Calu3 (cell line): Measurements from ENCODE around the gene ARL15. TPM values are rescaled to one million over a fixed set of nuclear protein-coding genes. Genes with fewer than 3 reads are reported as not detected.

Experiments used
- BruUV-seq: library from RNA; stranded (reverse); fragments of 400-500 nt; replicated peaks from 2 replicates; lab custom pipeline; 2021; lab: Mats Ljungman, UMichigan
- CTCF ChIA-PET: fragments of 300-600 bp; sonication (Branson Sonifier 250); formaldehyde crosslinking; loops from one replicate; lab custom pipeline; 2022; ENCODE audit warnings: antibody characterized with exemption; lab: Charles Lee
- DNase-seq: peaks from one replicate; pipeline ENCODE4 v3.0.0; 2022
- H3K27ac Mint-ChIP-seq: one replicate; pipeline ENCODE4 v1.8.0; 2022; ENCODE audit warnings: mixed read lengths; ENCODE audit not compliant: unreplicated experiment
- H3K27me3 Mint-ChIP-seq: one replicate; pipeline ENCODE4 v1.8.0; 2022; ENCODE audit warnings: mixed read lengths; ENCODE audit not compliant: unreplicated experiment
- H3K36me3 Mint-ChIP-seq: one replicate; pipeline ENCODE4 v1.8.0; 2022; ENCODE audit warnings: mild to moderate bottlenecking, moderate library complexity, mixed read lengths; ENCODE audit not compliant: insufficient read depth, unreplicated experiment
- H3K4me1 Mint-ChIP-seq: one replicate; pipeline ENCODE4 v1.8.0; 2022; ENCODE audit warnings: mild to moderate bottlenecking, low read depth, mixed read lengths; ENCODE audit not compliant: unreplicated experiment
- H3K4me3 Mint-ChIP-seq: one replicate; pipeline ENCODE4 v1.8.0; 2022; ENCODE audit warnings: mild to moderate bottlenecking, low read depth, moderate library complexity, mixed read lengths; ENCODE audit not compliant: unreplicated experiment
- H3K9me3 Mint-ChIP-seq: one replicate; pipeline ENCODE4 v1.8.0; 2022; ENCODE audit warnings: low read depth, mixed read lengths; ENCODE audit not compliant: unreplicated experiment
- CTCF ChIP-seq: fragments of 200-600 bp; IDR thresholded peaks from one replicate; pipeline ENCODE4 v1.8.0; 2022; ENCODE audit warnings: antibody characterized with exemption; ENCODE audit not compliant: unreplicated experiment
- intact Hi-C: fragments of 100-400 bp; cut with micrococcal nuclease; formaldehyde crosslinking; loops from one replicate; pipeline ENCODE4 v1.10.0; 2022; ENCODE audit not compliant: unreplicated experiment
- total RNA-seq: library from RNA; stranded (reverse); gene quantifications from 2 replicates; pipeline ENCODE4 v1.2.3, GENCODE V29; 2022

Gene ARL15
- total RNA-seq, 1 experiment from 2014 or later: 15.1 TPM

DNA sequence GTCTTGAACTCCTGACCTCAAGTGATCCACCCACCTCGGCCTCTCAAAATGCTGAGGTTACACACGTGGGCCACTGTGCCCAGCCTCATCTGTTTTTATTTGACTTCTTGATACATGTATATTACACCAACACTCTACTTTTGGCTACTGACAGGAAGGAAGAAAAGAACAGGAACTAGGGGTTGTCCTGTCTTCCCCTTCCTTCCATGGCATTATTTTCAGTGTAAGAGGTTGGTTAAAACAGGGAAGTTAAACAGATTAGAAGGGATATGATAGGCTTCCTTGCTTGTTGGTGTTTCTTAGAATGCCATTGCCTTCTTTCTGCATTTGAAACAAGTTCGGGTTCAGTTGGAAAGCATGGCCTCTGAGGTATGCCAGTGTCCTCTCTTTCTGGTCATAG lies 437.1 kb downstream of the ARL15 start:
- no peaks in the 10 kb centered on the region for H3K9me3 Mint-ChIP-seq
- no peak for DNase-seq
- no peak overlapping the region for H3K27ac Mint-ChIP-seq
- no peaks in the 10 kb centered on the region for H3K4me1 Mint-ChIP-seq
- no peaks in the 10 kb centered on the region for H3K36me3 Mint-ChIP-seq
- H3K27me3 Mint-ChIP-seq: no peaks in the 10 kb centered on the region
- no peak for TF ChIP-seq CTCF
- intact Hi-C loops: loop anchor here (5.0 kb wide), 2 partner anchors 396 to 611 kb away; no protein-coding TSS in a partner anchor
- BruUV-seq: no TSS peak
- no peak overlapping the region for H3K4me3 Mint-ChIP-seq
- CTCF ChIA-PET: no interaction called here

DNA sequence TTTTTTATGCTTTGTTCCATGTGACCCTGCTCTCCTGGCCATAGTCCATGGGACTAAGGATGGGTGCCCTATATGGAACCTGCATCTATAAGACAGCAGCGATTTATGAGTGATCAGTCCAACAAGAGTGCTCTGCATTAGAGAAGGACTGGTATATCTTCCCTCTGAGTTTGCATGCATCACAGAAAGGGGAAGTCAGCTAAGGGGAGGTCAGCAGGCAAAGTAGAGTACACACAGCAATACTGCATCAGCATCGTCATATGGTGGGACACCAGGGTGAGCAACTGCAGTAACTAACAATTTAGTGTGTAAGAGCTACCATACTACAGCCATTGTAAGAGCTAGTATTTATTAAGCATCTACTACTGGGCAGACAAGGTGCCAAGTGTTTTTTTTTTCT lies 438.6 kb downstream of the ARL15 start:
- no peak for TF ChIP-seq CTCF
- Mint-ChIP-seq H3K9me3 (no peaks in the 10 kb centered on the region), H3K4me3 (no peak overlapping the region), H3K27ac (no peak overlapping the region), H3K4me1 (no peaks in the 10 kb centered on the region), H3K27me3 (no peaks in the 10 kb centered on the region), H3K36me3 (no peaks in the 10 kb centered on the region)
- intact Hi-C loops: loop anchor here (2.0 to 5.0 kb wide), 3 partner anchors 345 to 609 kb away; no protein-coding TSS in a partner anchor
- BruUV-seq: no TSS peak
- no peak for DNase-seq
- CTCF ChIA-PET: no interaction called here

GRCh38 chr5:53871050-53871449 lies 439.3 kb downstream of the ARL15 start:
- no peaks in the 10 kb centered on the region for H3K4me1 Mint-ChIP-seq
- intact Hi-C loops: loop anchor here (2.0 to 5.0 kb wide), 3 partner anchors 346 to 609 kb away; no protein-coding TSS in a partner anchor
- no peaks in the 10 kb centered on the region for H3K27me3 Mint-ChIP-seq
- no TSS peak for BruUV-seq
- no peak for DNase-seq
- no peaks in the 10 kb centered on the region for H3K36me3 Mint-ChIP-seq
- no peaks in the 10 kb centered on the region for H3K9me3 Mint-ChIP-seq
- H3K4me3 Mint-ChIP-seq: no peak overlapping the region
- CTCF ChIA-PET: no interaction called here
- H3K27ac Mint-ChIP-seq: no peak overlapping the region
- no peak for TF ChIP-seq CTCF

GRCh38 chr5:53858700-53859456 lies 451.5 kb downstream of the ARL15 start:
- DNase-seq: no peak
- no peaks in the 10 kb centered on the region for H3K4me1 Mint-ChIP-seq
- intact Hi-C loops: no loop called here
- no peak overlapping the region for H3K27ac Mint-ChIP-seq
- no TSS peak for BruUV-seq
- H3K4me3 Mint-ChIP-seq: no peak overlapping the region
- no peaks in the 10 kb centered on the region for H3K27me3 Mint-ChIP-seq
- no peaks in the 10 kb centered on the region for H3K36me3 Mint-ChIP-seq
- no peaks in the 10 kb centered on the region for H3K9me3 Mint-ChIP-seq
- TF ChIP-seq CTCF: no peak
- CTCF ChIA-PET: no interaction called here
